Erythroblast (primary cell): ENCODE data around the gene WDR43.
A peak's percentile ranks its signal among the peaks of the same experiment; 100 is the strongest.

ENCODE experiments used
- DNase-seq, 2 experiments: peaks; one replicate each; lab custom pipeline; 2025; lab: John Stamatoyannopoulos, UW
- GATA1 ChIP-seq: IDR thresholded peaks from 2 replicates; pipeline ENCODE4 v1.6.1; 2011; ENCODE audit warnings: low read depth, mild to moderate bottlenecking, control low read depth, low read length, moderate library complexity
- POLR2A ChIP-seq: IDR thresholded peaks from 2 replicates; pipeline ENCODE4 v1.6.1; 2011; ENCODE audit warnings: mild to moderate bottlenecking, low read length

WDR43 gene

DNA sequence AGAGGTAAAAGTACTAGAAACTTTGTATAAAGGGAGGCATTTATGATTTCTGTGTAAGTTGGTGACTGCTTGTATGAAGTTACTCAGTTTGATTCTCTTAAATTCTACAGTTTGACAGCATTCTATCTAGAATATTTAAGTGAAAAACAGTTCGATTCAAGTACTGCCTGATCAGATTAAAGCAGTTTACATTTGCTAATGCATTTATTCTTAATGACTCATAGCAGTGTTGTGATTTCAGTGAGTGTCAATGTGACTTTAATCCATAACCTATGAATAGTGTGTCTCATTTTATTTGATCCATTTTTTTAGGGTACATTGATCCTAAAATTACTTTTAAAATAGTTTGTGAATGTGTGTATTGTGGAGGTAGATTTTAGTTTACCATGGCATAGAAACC, 35.7 kb downstream of the WDR43 start:
- no peak for DNase-seq

DNA sequence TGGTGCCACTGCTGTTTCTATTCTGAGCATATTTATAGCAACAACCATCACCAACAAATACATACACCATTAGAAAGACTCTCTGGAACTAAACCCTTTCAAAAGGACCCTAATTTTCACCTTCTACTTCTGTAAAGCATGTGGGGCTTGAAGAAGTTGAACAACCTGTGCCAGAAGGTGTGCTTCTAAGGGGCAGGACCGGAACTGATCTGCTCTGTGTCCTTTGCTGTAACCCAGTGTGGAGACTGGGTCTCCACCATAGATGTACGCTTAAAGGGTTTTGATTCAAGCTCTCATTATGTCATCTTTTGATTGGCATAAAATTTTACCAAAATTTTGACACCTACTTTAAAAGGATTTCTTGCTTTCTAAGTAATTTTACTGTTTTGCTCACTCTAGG, 40.3 kb downstream of the WDR43 start:
- DNase-seq: no peak
- TF ChIP-seq POLR2A (no peak), GATA1 (no peak)

More for the DNA sequence above, 35.7 kb downstream of the WDR43 start:
- TF ChIP-seq POLR2A (no peak), GATA1 (no peak)

DNA sequence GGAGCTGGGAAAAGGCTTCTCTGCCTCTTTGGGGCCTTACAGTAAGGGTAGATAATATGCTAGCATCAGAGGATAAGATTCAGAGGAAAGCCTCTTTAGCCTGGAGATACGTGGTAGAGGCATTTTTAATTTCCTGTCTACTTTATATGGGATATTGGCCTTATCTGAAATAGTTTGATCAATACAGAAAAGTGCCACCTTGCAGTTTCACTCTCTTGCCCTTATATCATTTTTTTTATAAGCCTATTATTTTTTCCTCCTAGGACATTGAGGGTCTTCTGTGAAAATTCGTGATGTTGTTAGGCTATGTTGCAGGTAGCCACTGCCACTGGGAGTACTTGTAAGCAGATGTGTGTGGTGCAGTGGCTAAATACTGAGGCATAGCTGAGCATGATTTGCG, 46.5 kb downstream of the WDR43 start:
- TF ChIP-seq GATA1 (no peak), POLR2A (no peak)
- no peak for DNase-seq

DNA sequence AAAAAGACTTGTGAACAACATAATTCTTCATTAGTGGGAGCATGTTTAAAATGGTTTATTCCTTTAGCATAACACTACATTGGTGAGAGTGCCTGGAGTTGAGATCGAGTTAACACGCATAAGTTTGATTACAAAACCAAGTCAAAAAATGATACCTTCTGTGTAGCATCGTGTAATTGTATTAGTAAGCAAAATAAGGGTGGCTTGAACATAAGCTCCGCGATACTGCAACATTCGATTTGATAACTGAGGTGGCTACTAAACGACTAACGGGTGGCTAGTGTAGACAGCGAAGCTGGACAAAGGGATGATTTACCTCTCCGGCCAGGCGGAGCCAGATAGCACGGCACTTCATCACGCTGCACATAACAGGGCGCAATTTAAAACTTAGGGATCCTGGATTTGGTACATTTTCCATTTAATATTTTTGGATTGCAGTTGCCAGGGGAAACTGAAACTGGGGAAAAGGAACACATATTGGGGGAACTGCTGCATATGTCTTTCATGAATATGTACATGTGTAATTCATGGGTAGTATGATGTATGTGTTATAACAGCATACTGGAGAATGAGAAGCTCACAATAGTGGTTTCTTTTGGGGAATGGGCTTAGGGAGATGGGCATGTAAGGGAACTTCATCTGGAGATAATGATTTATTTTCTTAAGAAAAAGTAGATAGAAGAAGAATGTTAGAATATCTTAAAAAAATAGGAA, 50.2 kb downstream of the WDR43 start:
- TF ChIP-seq POLR2A (no peak), GATA1 (no peak)
- no peak for DNase-seq

- DNase-seq: no peak
- TF ChIP-seq GATA1 (no peak), POLR2A (no peak)
Measured at GRCh38 chr2:28948160-28948559, 53.7 kb downstream of the WDR43 start.

- DNase-seq: no peak
- TF ChIP-seq GATA1: no peak
- no peak for TF ChIP-seq POLR2A
Measured at GRCh38 chr2:28949190-28949589, 54.7 kb downstream of the WDR43 start.

DNA sequence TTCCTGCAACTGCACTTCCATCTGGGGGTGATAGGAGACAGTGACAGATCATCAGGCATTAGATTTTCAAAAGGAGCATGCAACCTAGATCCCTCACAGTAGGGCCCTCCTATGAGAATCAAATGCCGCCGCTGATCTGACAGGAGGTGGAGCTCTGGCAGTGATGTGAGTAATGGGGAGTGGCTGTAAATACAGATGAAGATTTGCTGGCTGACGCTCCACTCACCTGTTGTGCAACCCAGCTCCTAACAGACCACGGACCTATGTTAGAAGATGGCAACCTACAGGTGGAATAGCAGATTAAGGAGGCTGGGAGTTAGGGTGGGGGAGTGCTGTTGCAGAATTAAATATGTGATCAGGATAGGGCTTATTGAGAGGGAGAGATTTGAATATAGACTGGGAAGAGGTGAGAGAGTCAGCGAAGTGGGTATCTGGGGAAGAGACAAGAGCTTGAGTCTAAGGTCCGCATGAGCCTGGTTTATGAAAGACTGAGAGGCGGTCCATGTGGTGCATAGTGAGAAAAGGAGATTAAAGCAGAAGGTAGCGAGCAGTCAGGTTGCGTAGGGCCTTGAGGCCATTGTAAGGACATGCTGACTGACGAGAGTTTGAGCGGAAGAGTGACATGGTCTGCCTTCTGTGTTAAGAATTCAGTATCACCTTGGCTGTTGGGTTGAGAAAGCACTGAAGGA, 55.3 kb downstream of the WDR43 start:
- no peak for TF ChIP-seq GATA1
- no peak for TF ChIP-seq POLR2A
- DNase-seq: peak in 1 of 2 experiments; percentile 29

DNA sequence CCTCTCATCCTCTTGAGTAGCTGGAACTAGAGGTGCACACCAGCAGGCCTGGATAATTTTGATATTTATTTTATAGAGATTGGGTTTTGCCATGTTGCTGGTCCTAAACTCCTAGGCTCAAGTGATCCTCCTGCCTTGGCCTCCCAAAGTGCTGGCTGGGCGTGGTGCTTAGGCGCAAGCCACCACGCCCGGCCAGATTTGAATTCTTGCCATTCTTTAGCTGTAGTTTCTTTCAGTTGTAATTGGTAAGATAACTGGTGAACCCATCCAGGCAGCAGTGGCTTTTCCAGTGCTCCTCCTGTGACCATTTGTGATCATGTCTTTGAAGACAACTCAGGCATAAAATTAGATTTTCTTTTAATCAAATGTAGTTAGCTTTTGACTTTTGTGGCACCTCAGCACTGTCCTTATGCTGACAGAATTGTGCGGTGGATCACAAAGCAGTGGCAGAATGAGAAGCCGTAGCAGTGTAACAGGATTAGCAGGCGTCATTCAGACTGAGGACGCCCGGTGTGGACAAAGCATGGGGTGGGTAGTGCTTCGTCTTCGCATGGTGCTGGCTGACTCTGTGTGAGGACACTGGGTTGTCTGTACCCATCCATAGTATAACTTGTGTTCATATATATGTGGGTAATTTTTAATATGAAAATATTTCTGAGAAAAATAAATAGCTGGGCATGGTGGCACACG, 56.6 kb downstream of the WDR43 start:
- TF ChIP-seq POLR2A (no peak), GATA1 (no peak)
- DNase-seq: peak; percentile 5 to 13

DNA sequence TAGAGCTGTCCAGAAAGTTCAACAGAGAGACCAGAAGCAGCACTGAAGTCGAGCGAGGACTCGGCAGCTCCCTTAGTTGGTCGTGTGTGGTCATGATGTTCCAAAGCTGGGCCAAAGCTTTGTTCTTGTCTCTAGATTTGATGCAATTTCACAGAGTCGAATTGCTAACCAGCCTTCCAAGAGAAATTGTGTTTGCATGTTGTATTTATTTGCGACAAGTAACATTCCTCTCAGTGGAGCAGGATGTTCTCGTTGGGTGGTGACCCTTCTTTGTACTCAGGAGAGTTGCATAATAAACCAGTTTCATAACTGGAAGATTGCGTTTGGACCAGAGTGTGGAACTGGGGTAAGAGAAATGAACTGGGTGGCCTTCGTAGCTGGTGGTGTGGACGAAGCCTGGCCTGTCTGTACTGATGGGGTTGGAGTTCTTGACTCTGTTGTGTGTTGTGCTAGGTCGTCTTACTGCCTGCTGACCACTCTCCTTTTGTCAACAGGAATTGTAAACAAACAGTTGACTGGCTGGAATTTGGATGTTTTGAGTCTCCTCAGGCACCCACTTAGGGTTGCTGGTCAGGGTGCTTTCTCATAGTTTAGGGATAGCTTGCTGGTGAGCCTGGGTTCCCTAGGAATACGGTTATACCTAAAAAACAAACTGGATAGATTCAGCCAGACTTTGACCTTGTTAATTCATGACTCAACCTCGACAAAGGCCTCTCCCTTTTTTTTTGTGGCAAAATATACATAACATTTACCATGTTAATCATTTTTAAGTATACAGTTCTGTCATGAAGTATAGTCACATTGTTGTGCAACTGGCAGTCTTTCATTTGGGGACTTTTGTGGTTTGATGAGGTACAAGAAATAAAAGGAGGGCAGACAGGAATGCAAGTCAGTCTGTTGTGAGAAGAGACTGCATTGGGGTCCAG, 57.7 kb downstream of the WDR43 start:
- DNase-seq: no peak

DNA sequence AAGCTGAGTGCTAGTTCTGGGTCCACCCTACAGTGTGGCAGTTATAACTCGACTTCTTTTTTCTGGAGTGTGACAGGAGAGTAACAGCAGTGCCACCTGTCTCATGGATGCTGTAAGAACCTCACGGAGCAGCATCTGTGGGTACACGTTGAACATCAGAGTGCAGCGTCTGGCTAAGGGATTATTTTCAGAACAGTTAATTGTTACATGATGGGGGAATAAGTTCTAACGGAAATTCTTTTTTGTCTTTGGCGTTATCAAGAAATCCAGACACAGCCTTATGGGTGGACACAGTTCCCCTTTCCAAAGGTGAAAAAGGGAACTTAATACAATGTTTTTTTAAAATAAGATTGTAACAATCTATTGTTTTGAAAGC, 58.4 kb downstream of the WDR43 start:
- DNase-seq: peak; percentile 37 to 42
- no peak for TF ChIP-seq GATA1
- no peak for TF ChIP-seq POLR2A

More for the DNA sequence above, 57.7 kb downstream of the WDR43 start:
- TF ChIP-seq GATA1 (no peak), POLR2A (no peak)

DNA sequence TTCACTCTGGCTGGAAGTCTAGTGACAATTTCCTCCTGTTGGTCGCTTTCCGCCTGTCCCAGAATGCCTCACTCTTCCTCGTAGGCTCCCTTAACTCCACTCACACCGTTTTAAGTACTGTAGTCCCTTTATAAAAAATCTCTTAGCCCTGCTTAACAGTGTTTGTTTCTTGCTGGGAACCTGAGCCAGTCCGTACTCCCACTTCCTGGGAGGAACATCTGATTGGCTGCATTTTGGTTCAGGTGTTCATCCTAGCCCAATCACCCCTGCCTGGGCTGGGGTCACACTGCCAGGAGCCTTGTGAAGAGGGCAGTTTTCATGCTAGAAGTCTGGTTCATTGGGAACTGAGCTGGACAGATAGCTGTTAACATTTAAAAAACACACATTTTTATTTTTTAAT, 61.0 kb downstream of the WDR43 start:
- no peak for DNase-seq
- TF ChIP-seq GATA1 (no peak), POLR2A (no peak)

GRCh38 chr2:28956415-28956826, 62.0 kb downstream of the WDR43 start:
- TF ChIP-seq GATA1 (no peak), POLR2A (no peak)
- peak; percentile 12 to 24 for DNase-seq

GRCh38 chr2:28956890-28957289, 62.4 kb downstream of the WDR43 start:
- no peak for TF ChIP-seq GATA1
- no peak for TF ChIP-seq POLR2A
- peak in 1 of 2 experiments; percentile 18 for DNase-seq
